Measurements from ENCODE around the gene DCAF8L2.
"Not testable (repeated sequence)": the region's sequence is repeated elsewhere in the genome, so short reads cannot be mapped to it uniquely, and the experiment has no call there.

The DCAF8L2 gene

GRCh38 chrX:27590044-27590443 lies at the start of gene DCAF8L2:
TSS of gene DCAF8L2 (plus strand) at chrX:27590344. CDS start at chrX:27746896, 156,552 bp downstream.
- Histone ChIP-seq H3K79me2 (ENCODE audit: control insufficient read depth, insufficient read depth, low read length, unreplicated experiment) (no peaks in the 10 kb centered on the region), H3K27me3 (ENCODE audit: insufficient read depth, low read length) (no peaks in the 10 kb centered on the region), H2AFZ (ENCODE audit: low read length, unreplicated experiment) (no peak within 1 kb of the TSS), H3K27ac (ENCODE audit: low read depth, low read length) (no peak within 1 kb of the TSS), H3K4me1 (ENCODE audit: control insufficient read depth, insufficient read depth, low read length, unreplicated experiment) (no peaks in the 10 kb centered on the region), H3K36me3 (ENCODE audit: insufficient read depth, low read length) (no peaks in the 10 kb centered on the region), H3K4me3 (ENCODE audit: low read depth, low read length) (no peak within 1 kb of the TSS)

DNA sequence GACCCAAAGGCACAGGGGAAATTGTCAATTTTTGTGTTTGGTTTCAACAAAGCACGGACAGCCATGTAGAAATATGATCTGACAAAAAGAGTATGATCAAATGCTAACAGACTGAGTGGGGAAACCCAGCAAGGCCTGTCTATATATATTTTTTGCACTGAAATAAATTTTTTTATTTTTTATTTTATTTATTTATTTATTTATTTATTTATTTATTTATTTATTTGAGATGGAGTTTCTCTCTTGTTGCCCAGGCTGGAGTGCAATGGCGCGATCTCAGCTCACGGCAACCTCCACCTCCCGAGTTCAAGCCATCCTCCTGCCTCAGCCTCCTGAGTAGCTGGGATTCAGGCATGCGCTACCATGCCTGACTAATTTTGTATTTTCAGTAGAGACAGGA lies 49.0 kb upstream of the DCAF8L2 start:
- H3K4me1 ChIP-seq (ENCODE audit: control insufficient read depth, insufficient read depth, low read length, unreplicated experiment); H3K36me3 ChIP-seq (ENCODE audit: insufficient read depth, low read length); H3K27ac ChIP-seq (ENCODE audit: low read depth, low read length); H3K79me2 ChIP-seq (ENCODE audit: control insufficient read depth, insufficient read depth, low read length, unreplicated experiment); H2AFZ ChIP-seq (ENCODE audit: low read length, unreplicated experiment); H3K27me3 ChIP-seq (ENCODE audit: insufficient read depth, low read length); H3K4me3 ChIP-seq (ENCODE audit: low read depth, low read length): not testable (repeated sequence)

DNA sequence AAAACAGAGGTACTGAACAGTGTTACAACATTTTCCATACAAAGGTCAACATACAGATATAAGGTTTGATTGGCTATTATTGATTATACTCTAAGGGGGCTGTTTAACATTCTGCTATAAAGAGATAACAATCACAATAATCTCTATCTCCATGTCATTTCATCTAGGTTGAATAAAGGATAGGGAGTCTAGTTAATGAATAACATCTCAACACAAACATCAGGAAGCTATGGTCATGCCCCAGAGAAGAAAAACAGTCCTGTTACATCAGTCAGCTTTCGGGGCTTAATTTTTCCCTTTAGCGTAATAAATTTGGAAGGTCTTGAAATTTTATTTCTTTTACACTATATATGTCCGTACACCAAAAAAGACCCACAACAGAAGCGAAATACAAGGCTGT lies 41.5 kb upstream of the DCAF8L2 start:
- H3K27me3 ChIP-seq (ENCODE audit: insufficient read depth, low read length) = no peaks in the 10 kb centered on the region
- H2AFZ ChIP-seq (ENCODE audit: low read length, unreplicated experiment) = no peak overlapping the region
- H3K4me3 ChIP-seq (ENCODE audit: low read depth, low read length) = no peak overlapping the region

DNA sequence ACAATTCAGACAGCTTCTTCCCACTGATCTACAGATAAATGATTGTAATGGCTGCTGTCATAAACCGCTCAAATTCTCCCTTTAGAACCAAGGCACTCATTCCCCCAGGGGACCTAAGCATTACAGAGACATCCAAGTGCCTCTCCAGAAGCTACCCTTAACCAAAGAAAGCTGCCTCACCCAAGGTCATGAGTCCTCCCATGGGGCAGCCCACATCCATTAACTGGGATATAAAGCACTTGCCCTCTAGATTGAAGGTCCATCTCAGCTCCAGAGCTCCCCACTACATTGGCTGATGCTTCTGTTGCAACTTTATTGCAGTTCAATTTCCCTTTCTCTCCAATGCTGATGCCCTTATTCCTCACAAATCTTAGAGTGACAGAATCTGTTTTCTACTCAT lies 40.5 kb upstream of the DCAF8L2 start:
- H3K36me3 ChIP-seq (ENCODE audit: insufficient read depth, low read length) = no peaks in the 10 kb centered on the region
- H3K4me3 ChIP-seq (ENCODE audit: low read depth, low read length) = no peak overlapping the region
- H3K27me3 ChIP-seq (ENCODE audit: insufficient read depth, low read length) = no peaks in the 10 kb centered on the region
- no peaks in the 10 kb centered on the region for H3K79me2 ChIP-seq (ENCODE audit: control insufficient read depth, insufficient read depth, low read length, unreplicated experiment)
- no peak overlapping the region for H2AFZ ChIP-seq (ENCODE audit: low read length, unreplicated experiment)
- H3K4me1 ChIP-seq (ENCODE audit: control insufficient read depth, insufficient read depth, low read length, unreplicated experiment) = no peaks in the 10 kb centered on the region
- H3K27ac ChIP-seq (ENCODE audit: low read depth, low read length) = no peak overlapping the region

More for the DNA sequence above, 41.5 kb upstream of the DCAF8L2 start:
- Histone ChIP-seq H3K79me2 (ENCODE audit: control insufficient read depth, insufficient read depth, low read length, unreplicated experiment) (no peaks in the 10 kb centered on the region), H3K4me1 (ENCODE audit: control insufficient read depth, insufficient read depth, low read length, unreplicated experiment) (no peaks in the 10 kb centered on the region), H3K27ac (ENCODE audit: low read depth, low read length) (no peak overlapping the region), H3K36me3 (ENCODE audit: insufficient read depth, low read length) (no peaks in the 10 kb centered on the region)

DNA sequence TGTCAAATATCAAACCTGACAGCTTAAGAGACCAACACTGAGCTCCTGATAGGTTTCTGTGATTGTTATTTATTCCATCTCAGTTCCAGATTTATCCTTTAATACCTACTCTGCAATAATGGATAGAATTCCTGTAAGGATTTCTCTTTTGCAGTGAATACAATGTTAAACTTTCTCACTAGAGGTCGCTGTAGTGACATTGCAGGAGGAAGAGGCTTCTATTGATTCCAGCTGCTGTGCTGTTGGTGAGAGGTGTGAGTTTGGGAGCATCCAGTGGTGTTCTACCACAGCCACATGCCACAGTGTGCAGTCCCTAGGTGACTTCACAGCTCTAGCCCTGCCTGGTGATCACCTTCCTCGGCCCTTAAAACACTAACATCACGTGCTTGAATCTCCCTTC lies 34.6 kb upstream of the DCAF8L2 start:
- no peaks in the 10 kb centered on the region for H3K4me1 ChIP-seq (ENCODE audit: control insufficient read depth, insufficient read depth, low read length, unreplicated experiment)
- no peak overlapping the region for H3K4me3 ChIP-seq (ENCODE audit: low read depth, low read length)
- H3K27ac ChIP-seq (ENCODE audit: low read depth, low read length) = no peak overlapping the region

GRCh38 chrX:27565992-27566391 lies 24.2 kb upstream of the DCAF8L2 start:
- no peaks in the 10 kb centered on the region for H3K79me2 ChIP-seq (ENCODE audit: control insufficient read depth, insufficient read depth, low read length, unreplicated experiment)
- no peaks in the 10 kb centered on the region for H3K4me1 ChIP-seq (ENCODE audit: control insufficient read depth, insufficient read depth, low read length, unreplicated experiment)
- no peak overlapping the region for H3K27ac ChIP-seq (ENCODE audit: low read depth, low read length)
- H3K27me3 ChIP-seq (ENCODE audit: insufficient read depth, low read length) = no peaks in the 10 kb centered on the region
- H3K36me3 ChIP-seq (ENCODE audit: insufficient read depth, low read length) = no peaks in the 10 kb centered on the region
- no peak overlapping the region for H3K4me3 ChIP-seq (ENCODE audit: low read depth, low read length)
- H2AFZ ChIP-seq (ENCODE audit: low read length, unreplicated experiment) = no peak overlapping the region

More for the DNA sequence above, 34.6 kb upstream of the DCAF8L2 start:
- no peaks in the 10 kb centered on the region for H3K27me3 ChIP-seq (ENCODE audit: insufficient read depth, low read length)
- no peaks in the 10 kb centered on the region for H3K36me3 ChIP-seq (ENCODE audit: insufficient read depth, low read length)
- H2AFZ ChIP-seq (ENCODE audit: low read length, unreplicated experiment) = no peak overlapping the region
- no peaks in the 10 kb centered on the region for H3K79me2 ChIP-seq (ENCODE audit: control insufficient read depth, insufficient read depth, low read length, unreplicated experiment)

GRCh38 chrX:27571164-27571563 lies 19.0 kb upstream of the DCAF8L2 start:
- no peak overlapping the region for H3K27ac ChIP-seq (ENCODE audit: low read depth, low read length)

DNA sequence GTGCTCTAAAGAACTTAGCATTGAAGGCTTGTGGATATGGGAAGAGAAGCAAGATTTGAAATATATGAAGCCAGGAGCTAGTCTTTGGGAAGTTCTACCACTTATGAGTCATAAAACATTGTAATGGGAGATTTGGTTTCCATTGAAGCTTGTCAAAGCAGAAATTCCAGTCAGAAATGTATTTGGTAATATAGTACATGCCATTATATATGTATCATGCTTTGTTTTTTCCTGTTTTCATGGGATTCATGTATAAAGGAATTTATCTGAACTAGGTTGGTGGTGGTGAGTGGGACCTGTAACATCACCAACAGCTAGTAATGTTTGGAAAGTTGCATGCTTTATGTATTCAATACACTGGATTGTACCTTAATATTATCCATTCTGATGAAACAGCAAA lies 14.6 kb upstream of the DCAF8L2 start:
- Histone ChIP-seq H3K36me3 (ENCODE audit: insufficient read depth, low read length) (no peaks in the 10 kb centered on the region), H2AFZ (ENCODE audit: low read length, unreplicated experiment) (no peak overlapping the region), H3K4me1 (ENCODE audit: control insufficient read depth, insufficient read depth, low read length, unreplicated experiment) (no peaks in the 10 kb centered on the region), H3K27ac (ENCODE audit: low read depth, low read length) (no peak overlapping the region), H3K79me2 (ENCODE audit: control insufficient read depth, insufficient read depth, low read length, unreplicated experiment) (no peaks in the 10 kb centered on the region), H3K27me3 (ENCODE audit: insufficient read depth, low read length) (no peaks in the 10 kb centered on the region), H3K4me3 (ENCODE audit: low read depth, low read length) (no peak overlapping the region)

More at GRCh38 chrX:27571164-27571563, 19.0 kb upstream of the DCAF8L2 start:
- no peaks in the 10 kb centered on the region for H3K27me3 ChIP-seq (ENCODE audit: insufficient read depth, low read length)
- H3K4me3 ChIP-seq (ENCODE audit: low read depth, low read length) = no peak overlapping the region
- H3K79me2 ChIP-seq (ENCODE audit: control insufficient read depth, insufficient read depth, low read length, unreplicated experiment) = no peaks in the 10 kb centered on the region
- no peaks in the 10 kb centered on the region for H3K4me1 ChIP-seq (ENCODE audit: control insufficient read depth, insufficient read depth, low read length, unreplicated experiment)
- no peaks in the 10 kb centered on the region for H3K36me3 ChIP-seq (ENCODE audit: insufficient read depth, low read length)
- no peak overlapping the region for H2AFZ ChIP-seq (ENCODE audit: low read length, unreplicated experiment)

GRCh38 chrX:27583976-27584375 lies 6.2 kb upstream of the DCAF8L2 start:
- Histone ChIP-seq H3K79me2 (ENCODE audit: control insufficient read depth, insufficient read depth, low read length, unreplicated experiment) (no peaks in the 10 kb centered on the region), H3K4me3 (ENCODE audit: low read depth, low read length) (no peak overlapping the region), H3K27me3 (ENCODE audit: insufficient read depth, low read length) (no peaks in the 10 kb centered on the region), H2AFZ (ENCODE audit: low read length, unreplicated experiment) (no peak overlapping the region), H3K36me3 (ENCODE audit: insufficient read depth, low read length) (no peaks in the 10 kb centered on the region), H3K4me1 (ENCODE audit: control insufficient read depth, insufficient read depth, low read length, unreplicated experiment) (no peaks in the 10 kb centered on the region), H3K27ac (ENCODE audit: low read depth, low read length) (no peak overlapping the region)

- H3K4me1 ChIP-seq (ENCODE audit: control insufficient read depth, insufficient read depth, low read length, unreplicated experiment) = no peaks in the 10 kb centered on the region
- no peaks in the 10 kb centered on the region for H3K27me3 ChIP-seq (ENCODE audit: insufficient read depth, low read length)
- no peaks in the 10 kb centered on the region for H3K36me3 ChIP-seq (ENCODE audit: insufficient read depth, low read length)
- no peaks in the 10 kb centered on the region for H3K79me2 ChIP-seq (ENCODE audit: control insufficient read depth, insufficient read depth, low read length, unreplicated experiment)
- H3K4me3 ChIP-seq (ENCODE audit: low read depth, low read length) = no peak overlapping the region
- no peak overlapping the region for H2AFZ ChIP-seq (ENCODE audit: low read length, unreplicated experiment)
- no peak overlapping the region for H3K27ac ChIP-seq (ENCODE audit: low read depth, low read length)
These were observed 1.8 kb downstream of the DCAF8L2 start for GRCh38 chrX:27591938-27592337.

- H3K27me3 ChIP-seq (ENCODE audit: insufficient read depth, low read length) = no peaks in the 10 kb centered on the region
- no peak overlapping the region for H3K27ac ChIP-seq (ENCODE audit: low read depth, low read length)
- no peaks in the 10 kb centered on the region for H3K79me2 ChIP-seq (ENCODE audit: control insufficient read depth, insufficient read depth, low read length, unreplicated experiment)
- no peak overlapping the region for H3K4me3 ChIP-seq (ENCODE audit: low read depth, low read length)
- peaks cover 2% of the 10 kb centered on the region for H3K4me1 ChIP-seq (ENCODE audit: control insufficient read depth, insufficient read depth, low read length, unreplicated experiment)
- no peak overlapping the region for H2AFZ ChIP-seq (ENCODE audit: low read length, unreplicated experiment)
- no peaks in the 10 kb centered on the region for H3K36me3 ChIP-seq (ENCODE audit: insufficient read depth, low read length)
These were observed 7.4 kb downstream of the DCAF8L2 start for GRCh38 chrX:27597508-27597907.
